ENCODE results near the gene EFNA3.
"Not testable (repeated sequence)": the region's sequence is repeated elsewhere in the genome, so short reads cannot be mapped to it uniquely, and the experiment has no call there.

Gene EFNA3

DNA sequence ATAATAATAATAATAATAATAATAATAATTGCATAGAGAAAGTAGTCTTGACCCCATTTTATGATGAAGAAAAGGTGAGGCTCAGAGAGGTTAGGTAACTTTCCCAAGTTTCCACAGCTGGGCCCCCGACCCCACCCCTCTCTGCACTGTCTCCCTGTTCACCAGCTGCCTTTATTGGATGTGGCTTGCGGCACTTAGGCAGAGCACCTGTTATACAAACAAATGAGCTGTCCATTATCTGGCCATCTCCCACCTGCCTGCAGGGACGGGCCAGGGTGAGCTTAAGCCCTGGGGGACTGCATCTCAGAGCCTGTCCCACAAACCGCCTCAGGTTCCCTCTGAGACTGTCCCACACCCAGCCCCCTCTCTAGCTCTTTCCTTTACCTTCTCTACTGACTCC is 39.0 kb downstream of the EFNA3 start:
- DNase-seq, result no peak

GRCh38 chr1:155118090-155118489 is 39.5 kb downstream of the EFNA3 start:
- DNase-seq, result not testable (repeated sequence)

DNA sequence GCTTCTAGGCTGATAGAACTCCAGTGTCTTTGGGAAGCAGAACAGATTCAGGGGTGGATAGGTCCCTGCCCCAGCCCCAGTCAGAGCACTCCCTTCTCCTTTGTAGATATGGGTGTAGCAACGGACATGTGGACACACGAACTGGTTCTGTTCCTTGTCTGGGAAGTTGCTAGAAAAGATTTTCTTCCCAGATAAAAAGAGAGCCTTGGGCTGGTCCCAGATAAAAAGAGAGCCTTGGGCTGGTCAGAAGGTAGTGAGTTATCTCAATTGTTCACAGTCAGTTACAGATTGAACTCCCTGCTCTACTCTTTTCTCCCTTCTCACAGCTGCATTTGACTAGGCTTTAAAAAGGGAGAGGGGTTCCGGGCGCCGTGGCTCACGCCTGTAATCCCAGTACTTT is 41.6 kb downstream of the EFNA3 start:
- DNase-seq, result no peak

- DNase-seq, result no peak
Measured at GRCh38 chr1:155121249-155121648, 42.6 kb downstream of the EFNA3 start.

- no peak for DNase-seq
Measured at GRCh38 chr1:155122308-155122707, 43.7 kb downstream of the EFNA3 start.

DNA sequence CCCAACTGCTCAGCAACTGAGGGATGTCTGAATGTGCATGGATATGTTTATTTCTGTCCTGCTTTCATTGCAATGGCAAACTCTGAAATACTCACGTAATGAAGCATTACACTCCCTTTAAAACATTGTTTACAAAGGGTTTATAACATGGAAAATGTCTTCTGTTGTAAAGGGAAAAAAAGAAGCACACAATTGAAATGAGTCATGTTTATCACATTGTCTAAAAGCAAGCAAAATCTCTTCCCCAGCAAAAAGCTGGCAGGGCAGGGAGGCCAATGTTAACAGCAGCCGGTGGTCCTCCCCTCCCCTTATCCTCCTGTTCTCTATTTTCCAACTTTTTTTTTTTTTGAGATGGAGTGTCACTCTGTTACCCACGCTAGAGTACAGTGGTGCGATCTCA is 45.2 kb downstream of the EFNA3 start:
- DNase-seq, result no peak

GRCh38 chr1:155124503-155125463 is 46.1 kb downstream of the EFNA3 start:
- peak; percentile 17 for DNase-seq

DNA sequence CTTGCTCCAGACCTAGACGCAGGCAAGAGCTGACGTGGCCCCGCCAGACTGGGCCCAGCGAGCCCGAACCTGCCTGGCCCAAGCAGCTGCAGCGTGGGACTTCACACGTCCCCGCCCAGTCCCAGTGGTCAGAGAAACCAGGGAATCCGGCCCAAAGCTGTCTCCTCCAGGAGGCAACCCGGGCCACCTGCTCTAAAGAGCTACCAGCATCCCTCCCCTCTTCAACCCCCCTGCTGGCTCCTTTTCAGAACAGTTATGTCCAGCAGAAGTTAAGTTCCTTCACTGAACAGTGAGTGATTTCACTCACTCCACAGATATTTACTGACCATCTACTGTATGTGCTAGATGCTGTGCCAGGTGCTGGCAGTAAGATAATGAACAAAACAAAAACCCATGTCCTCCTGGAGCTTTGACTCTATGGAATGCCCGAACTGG is 46.9 kb downstream of the EFNA3 start:
- peak; percentile 40 for DNase-seq

GRCh38 chr1:155125946-155126555 is 47.4 kb downstream of the EFNA3 start:
- DNase-seq, result peak; percentile 70

DNA sequence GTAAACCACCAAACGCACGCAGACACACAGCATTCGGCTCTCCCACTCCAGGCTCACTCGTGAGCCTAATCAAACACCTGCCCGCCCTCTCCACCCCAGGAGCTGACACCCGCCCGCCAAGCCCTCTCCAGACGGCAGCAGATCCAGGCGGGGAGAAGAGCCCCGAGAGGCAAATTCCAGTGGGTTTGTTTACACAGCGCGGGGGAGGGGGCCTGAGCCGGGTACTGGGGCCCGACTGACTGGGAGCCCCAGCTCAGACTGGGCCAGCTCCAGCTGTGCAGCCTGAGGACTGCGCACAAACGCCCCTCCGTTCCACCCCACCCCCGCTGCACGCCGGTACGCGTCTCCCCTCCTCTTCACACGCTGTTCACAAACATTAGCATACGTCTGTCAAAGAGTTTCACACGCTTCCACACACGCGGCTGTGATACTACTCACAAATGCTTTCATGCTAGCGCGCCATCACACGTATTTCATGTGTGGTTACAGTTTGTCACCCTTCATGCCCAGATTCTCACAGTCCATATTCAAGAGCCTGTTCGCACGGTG is 48.0 kb downstream of the EFNA3 start:
- DNase-seq, result peak; percentile 83

GRCh38 chr1:155127105-155127966 is 48.7 kb downstream of the EFNA3 start, which contains the start of gene EFNA1:
TSS of gene EFNA1 (plus strand) at chr1:155127876. CDS start at chr1:155127978, 102 bp downstream.
- DNase-seq, result peak; percentile 83

DNA sequence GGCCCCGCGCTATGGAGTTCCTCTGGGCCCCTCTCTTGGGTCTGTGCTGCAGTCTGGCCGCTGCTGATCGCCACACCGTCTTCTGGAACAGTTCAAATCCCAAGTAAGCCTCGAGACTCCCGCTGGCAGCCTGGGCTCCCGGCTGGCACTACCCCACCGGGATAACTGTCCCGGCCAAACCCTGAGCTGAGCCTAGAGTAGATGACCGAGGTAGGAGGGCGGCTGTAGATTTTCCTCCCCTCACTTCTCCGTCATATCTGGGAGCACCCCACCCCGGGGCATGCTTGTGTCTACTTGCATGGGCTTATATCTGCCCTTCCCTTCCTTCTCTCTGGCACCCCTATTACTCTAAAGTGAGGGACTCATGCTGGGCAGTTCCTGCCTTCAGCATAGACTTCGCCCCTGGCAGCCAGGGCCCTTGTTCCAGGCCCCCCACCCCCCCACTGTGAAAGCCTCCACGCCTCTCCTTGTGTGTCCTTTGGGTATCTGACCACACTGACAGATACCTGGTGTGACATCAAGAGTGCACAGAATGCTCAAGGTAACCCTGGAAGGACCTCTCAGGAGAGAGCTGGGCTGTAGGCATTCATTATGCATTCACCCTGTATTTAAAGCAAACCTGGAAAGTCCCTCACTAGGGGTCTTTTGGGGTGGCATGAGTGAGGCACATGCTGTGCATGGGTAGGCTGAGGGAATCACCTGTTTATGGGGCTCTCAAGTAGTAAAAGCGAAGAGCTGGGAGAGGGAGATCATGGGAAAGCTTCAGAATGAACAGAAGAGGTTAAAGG is 49.5 kb downstream of the EFNA3 start:
- DNase-seq, result no peak

- DNase-seq, result peak; percentile 26
Measured at GRCh38 chr1:155128755-155129473, 50.3 kb downstream of the EFNA3 start.

DNA sequence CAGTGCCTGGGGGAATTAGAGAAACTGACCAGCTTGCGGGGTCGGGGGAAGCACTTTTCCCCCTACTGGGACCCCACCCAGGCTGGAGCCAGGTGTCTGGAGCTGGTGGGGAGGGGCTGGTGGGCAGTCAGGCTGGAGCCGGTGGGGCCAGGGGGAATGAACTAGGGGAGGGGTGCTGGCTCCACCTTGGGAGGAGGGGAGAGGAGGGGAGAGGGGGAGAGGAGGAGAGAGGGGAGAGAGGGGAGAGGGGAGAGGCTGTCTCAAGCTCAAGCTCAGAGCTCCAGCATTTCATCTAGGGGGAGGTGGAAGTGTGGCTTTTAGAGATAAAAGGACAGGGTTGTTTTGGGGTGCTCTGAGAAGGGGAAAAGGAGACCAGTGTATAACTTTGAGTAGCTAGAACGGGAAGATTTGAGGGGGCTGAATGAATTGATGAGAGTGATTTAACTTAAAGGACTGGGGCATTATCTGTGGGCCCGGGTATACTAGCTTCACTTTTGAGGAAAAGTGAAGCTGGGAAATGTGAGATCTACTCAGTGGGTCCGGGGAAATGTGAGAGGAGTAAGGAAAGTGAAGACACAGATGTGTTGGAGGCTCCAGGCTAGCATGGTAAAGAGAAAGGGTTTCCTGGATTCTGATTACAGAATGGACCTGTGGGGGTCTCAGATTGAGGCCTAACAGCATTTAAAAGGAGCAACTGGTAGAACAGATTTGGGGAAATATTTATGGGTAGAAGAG is 51.8 kb downstream of the EFNA3 start:
- peak; percentile 55 for DNase-seq

DNA sequence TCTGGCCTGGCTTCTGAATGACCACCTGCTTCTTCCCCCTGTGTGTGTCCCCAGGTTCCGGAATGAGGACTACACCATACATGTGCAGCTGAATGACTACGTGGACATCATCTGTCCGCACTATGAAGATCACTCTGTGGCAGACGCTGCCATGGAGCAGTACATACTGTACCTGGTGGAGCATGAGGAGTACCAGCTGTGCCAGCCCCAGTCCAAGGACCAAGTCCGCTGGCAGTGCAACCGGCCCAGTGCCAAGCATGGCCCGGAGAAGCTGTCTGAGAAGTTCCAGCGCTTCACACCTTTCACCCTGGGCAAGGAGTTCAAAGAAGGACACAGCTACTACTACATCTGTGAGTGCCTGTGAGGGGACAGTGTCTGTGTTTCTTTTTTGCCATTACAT is 52.6 kb downstream of the EFNA3 start:
- DNase-seq, result no peak

DNA sequence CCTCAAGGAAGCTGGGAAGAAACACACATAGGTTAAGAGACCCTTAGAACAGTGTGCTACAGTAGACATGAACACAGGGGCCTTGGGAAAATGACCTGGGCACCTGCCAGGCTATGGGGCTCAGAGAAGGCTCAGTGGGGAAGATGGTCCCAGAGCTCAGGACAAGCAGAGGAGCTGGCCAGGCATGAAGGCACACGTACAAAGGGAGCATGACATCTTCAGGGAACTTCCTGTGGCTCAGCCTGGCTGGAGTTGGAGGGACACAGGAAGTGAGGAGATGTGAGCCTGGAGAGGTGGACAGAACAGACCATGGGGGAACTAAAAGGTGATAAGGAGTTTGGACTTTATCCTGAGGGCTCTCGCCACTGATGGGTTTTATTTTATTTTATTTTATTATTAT is 53.2 kb downstream of the EFNA3 start:
- DNase-seq, result no peak

GRCh38 chr1:155133799-155134281 is 55.2 kb downstream of the EFNA3 start:
- no peak for DNase-seq

DNA sequence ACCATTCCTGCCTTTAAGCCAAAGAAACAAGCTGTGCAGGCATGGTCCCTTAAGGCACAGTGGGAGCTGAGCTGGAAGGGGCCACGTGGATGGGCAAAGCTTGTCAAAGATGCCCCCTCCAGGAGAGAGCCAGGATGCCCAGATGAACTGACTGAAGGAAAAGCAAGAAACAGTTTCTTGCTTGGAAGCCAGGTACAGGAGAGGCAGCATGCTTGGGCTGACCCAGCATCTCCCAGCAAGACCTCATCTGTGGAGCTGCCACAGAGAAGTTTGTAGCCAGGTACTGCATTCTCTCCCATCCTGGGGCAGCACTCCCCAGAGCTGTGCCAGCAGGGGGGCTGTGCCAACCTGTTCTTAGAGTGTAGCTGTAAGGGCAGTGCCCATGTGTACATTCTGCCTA is 55.7 kb downstream of the EFNA3 start:
- no peak for DNase-seq

DNA sequence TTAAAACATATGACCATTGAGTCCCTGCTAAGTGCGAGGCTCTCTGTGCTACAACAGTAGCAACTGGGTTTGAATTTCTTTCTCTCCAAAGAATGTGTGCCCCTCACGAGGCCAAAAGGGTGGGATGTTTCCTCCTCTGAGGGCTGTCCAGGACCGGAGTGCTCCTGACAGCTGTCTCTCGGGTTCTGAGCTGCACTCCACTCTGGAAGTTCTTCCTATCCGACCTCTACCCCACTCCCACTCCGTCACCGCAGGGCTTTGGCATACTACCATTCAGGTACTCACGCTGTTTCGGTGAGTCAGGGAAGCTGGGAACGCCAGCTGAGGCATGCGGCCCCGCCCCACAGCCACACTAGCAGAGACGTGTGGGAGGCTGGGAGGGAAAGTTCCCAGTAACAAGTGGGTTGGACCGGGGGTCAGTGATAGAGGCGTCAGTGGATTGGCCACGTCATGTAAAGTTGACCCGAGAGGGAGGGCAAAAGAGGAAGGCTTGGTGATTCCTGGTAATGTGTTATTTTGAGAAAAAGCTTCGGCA is 56.3 kb downstream of the EFNA3 start:
- DNase-seq, result peak; percentile 80

DNA sequence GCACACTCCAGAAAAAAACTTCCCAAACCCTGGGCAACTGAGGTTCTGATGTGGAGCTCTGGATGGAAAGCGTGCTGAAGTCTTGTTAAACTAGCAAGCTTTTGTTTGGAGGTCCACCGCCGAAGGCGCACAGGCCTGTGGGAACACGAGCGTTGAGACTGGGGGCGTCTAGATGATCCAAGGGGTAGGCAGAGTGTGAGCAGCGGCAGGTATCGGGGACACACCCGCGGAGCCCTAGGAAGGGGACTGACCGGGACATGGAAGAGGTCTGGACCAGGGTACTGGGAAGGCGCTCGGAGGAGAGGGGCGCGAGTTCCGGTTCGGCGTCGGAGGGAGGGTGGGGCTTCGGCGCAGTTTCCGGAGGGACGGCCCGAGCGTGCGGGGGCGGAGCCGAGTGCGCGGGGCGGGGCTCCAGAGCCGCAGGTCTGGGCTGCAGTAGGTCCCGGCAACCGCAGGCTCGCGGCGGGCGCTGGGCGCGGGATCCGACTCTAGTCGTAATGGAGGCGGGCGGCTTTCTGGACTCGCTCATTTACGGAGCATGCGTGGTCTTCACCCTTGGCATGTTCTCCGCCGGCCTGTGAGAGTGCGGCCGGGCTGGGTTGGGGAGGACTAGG is 56.9 kb downstream of the EFNA3 start, which contains the start of gene SLC50A1:
Gene SLC50A1 (plus strand): TSS at position 438 of the 614 bp plus-strand sequence. CDS start 60 bp downstream, at position 498.
- peak; percentile 97 for DNase-seq

All from eye (tissue), 1 donor.